ENCODE measurements around the gene TMEM178B.
A peak's percentile ranks its signal among the peaks of the same experiment; 100 is the strongest.

TMEM178B gene

GRCh38 chr7:141220263-141220880, 146.5 kb downstream of the TMEM178B start:
- peak; percentile 10 to 15 for DNase-seq
- TF ChIP-seq GATA1 (IDR thresholded peaks at IDR 0.05; ENCODE audit: low read depth, low read length) (no peak), POLR2A (IDR thresholded peaks at IDR 0.05; ENCODE audit: low read length) (no peak)

DNA sequence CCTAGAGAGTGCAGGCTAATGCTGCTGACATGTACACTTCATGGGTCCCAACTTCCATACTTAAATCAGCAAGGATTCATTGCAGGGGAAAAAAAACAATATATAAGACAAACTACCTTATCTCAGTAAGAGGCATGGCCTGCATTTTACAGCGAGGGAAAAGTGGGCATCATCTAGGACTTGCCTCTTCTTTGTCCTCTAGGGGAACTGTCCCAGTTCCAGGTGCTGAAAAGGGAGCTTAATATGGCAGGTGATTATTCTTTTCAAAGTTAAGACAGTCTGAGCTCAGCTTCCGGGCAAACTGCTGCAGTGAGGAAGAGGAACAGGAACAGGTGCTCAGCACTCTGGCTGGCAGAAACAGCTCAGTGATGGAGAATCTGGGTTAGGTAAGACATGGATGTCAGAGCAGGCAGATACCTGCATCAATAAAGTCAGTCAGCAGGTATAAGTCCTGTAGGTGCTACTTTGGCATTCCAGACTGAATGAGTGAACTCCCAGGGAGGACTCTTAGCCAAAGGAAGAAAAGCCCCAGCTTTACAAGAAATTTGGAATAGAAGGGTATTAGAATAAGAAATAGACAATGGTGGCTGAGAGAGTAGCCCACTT, 147.2 kb downstream of the TMEM178B start:
- no peak for TF ChIP-seq GATA1 (IDR thresholded peaks at IDR 0.05; ENCODE audit: low read depth, low read length)
- DNase-seq: peak in 1 of 2 experiments; percentile 1

DNA sequence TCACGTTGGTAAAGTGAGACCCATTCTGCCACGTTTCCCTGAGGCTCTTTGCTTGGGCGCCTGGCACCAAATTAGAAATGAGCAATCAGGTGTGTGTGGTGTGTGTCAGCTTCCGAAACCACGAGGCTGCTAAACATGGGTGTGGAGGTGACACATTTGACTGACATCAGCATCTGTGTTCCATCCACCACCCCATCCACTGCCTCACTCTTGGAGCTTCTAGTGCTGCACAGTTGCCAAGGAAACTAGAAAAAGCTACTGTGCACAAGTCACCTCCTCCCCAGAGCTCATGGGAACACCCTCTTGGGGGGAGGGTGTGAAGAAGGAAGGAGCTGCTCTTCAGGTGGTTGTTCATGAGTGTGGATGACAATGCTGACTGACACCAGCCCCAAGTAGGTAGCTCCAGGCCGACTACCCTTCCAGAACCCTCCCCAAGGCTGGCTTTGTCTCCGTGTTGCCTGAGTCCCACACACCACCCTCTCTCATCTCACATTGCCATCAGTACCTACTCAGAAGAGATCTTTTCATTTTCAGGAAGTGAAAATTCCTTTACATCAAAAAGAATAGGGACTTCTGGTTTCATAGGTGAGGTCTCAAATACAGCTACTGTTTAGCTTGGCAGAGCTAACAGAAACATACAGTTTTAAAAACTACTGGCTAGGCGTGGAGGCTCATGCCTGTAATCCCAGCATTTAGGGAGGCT, 152.2 kb downstream of the TMEM178B start:
- no peak for DNase-seq
- TF ChIP-seq GATA1 (IDR thresholded peaks at IDR 0.05; ENCODE audit: low read depth, low read length) (no peak), POLR2A (IDR thresholded peaks at IDR 0.05; ENCODE audit: low read length) (no peak)

- DNase-seq: no peak
- TF ChIP-seq GATA1 (IDR thresholded peaks at IDR 0.05; ENCODE audit: low read depth, low read length) (no peak), POLR2A (IDR thresholded peaks at IDR 0.05; ENCODE audit: low read length) (no peak)
Observed at GRCh38 chr7:141227454-141227853, 153.6 kb downstream of the TMEM178B start.

GRCh38 chr7:141228482-141228881, 154.6 kb downstream of the TMEM178B start:
- no peak for TF ChIP-seq GATA1 (IDR thresholded peaks at IDR 0.05; ENCODE audit: low read depth, low read length)
- TF ChIP-seq POLR2A (IDR thresholded peaks at IDR 0.05; ENCODE audit: low read length): no peak
- no peak for DNase-seq

DNA sequence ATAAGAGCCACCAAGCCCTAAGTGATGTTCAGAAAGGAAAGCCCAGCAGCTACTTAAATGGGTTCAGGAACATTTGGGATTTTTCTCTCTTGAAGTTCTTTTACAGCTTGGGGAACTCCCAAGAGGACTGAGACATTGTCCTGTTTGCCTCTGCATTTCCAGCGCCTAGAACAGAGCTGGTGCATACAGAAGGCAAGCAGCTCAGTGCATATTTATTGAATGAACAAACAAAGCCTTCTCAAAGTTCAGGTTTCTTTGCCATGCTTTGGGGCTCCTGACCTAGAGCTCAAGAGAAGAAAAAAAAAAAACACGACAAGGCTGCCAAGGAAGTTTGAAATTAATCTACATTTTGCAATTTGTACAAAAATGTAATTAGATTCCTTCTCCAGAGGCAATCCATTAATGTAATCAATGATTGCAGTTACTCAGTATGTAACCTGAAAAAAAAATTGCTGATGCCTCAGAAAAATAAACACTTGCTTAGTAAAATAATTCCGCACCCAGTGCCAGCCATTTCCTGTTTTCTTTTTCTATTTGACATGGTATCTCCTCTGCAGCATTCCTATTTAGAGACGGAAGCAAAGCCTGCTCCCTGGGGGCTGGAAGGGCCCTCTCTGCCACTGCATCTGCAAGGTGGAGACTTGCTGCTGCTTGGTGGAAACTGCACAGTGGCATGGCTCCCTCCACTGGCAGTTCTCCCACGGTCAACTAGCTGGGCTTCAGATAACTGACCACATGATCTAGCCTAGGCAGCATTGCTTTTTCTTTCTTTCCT, 157.3 kb downstream of the TMEM178B start:
- no peak for DNase-seq
- TF ChIP-seq GATA1 (IDR thresholded peaks at IDR 0.05; ENCODE audit: low read depth, low read length): no peak
- no peak for TF ChIP-seq POLR2A (IDR thresholded peaks at IDR 0.05; ENCODE audit: low read length)

DNA sequence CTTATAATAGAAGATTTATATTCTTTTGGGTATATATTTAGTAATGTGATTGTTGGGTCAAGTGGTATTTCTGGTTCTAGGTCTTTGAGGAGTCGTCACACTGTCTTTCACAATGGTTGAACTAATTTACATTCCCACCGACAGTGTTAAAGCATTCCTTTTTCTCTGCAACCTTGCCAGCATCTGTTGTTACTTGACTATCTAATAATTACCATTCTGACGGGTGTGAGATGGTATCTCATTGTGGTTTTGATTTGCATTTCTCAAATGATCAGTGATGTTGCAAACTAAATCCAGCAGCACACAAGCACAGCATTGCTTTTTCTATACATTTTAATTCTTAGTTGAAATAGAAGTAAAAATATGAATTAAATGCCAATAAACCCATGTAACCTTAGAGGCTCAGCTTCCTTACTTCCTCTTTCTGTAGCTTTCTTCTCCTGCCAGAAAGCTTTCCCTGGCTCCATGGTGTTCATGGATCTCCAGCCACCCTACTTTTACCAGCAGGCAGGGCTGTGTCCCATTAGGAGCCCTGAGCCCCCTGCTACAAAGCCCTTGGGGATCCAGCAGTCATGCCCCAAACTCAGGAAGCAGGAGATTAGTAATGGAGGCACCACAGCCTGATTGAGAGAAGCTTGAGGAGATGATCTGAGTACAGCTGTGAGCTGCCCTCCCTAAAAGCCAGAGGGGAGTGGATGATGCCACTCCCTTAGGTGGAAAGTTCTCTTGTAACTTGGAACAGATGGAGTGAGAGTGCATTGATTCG, 158.6 kb downstream of the TMEM178B start:
- TF ChIP-seq GATA1 (IDR thresholded peaks at IDR 0.05; ENCODE audit: low read depth, low read length) (no peak), POLR2A (IDR thresholded peaks at IDR 0.05; ENCODE audit: low read length) (no peak)
- DNase-seq: no peak

GRCh38 chr7:141234335-141235105, 160.7 kb downstream of the TMEM178B start:
- no peak for DNase-seq
- TF ChIP-seq POLR2A (IDR thresholded peaks at IDR 0.05; ENCODE audit: low read length): no peak
- no peak for TF ChIP-seq GATA1 (IDR thresholded peaks at IDR 0.05; ENCODE audit: low read depth, low read length)

GRCh38 chr7:141235656-141236055, 161.8 kb downstream of the TMEM178B start:
- DNase-seq: no peak
- TF ChIP-seq POLR2A (IDR thresholded peaks at IDR 0.05; ENCODE audit: low read length): no peak

DNA sequence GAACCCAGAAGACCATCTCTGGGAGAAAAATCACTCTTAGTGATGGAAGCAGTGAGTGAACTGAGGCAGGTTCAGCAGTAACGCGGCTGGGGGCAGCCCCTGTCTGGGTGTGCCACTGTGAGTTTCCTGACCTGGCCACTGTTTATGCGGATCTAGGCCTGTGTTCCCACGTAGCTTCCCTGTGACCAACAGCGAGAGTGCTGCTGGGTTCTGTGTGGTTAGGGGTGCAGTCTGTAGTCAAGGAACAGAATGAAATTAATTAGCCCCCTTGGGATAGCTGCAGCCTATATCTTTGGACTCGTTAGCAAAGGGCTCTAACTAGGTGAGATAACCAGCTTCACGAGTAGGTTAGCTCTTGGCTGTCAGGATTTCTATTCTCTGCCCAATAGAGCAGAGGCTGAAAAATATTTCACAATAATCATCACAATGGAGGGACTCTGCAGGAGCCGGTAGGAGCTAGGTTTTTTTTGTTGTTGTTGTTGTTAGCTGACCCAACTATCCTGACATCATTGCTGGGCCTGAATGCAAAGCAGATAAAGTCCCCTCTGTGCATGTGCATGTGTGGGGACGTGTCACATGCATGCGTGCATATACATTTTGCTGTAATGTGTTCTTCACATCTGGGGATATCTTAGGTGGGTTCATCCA, 164.9 kb downstream of the TMEM178B start:
- TF ChIP-seq GATA1 (IDR thresholded peaks at IDR 0.05; ENCODE audit: low read depth, low read length) (no peak), POLR2A (IDR thresholded peaks at IDR 0.05; ENCODE audit: low read length) (no peak)
- DNase-seq: no peak

DNA sequence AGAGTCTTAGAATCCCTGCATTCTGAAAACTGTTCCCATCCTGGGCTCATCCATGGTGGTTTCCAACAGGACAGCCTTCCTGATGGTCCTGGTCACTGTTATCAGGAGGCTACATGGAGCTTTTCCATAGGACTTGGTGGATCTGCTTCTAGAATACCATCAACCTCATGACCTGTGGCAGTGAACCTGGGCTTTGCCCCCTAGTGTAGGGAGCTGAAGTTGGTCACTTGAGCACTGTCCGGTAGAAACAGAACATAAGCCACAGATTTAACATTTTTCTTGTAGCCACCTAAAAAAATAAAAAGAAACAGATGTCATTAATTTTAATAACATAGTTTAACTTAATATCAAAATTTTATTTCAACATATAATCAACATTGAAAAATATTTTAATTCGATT, 165.8 kb downstream of the TMEM178B start:
- no peak for DNase-seq
- no peak for TF ChIP-seq POLR2A (IDR thresholded peaks at IDR 0.05; ENCODE audit: low read length)
- no peak for TF ChIP-seq GATA1 (IDR thresholded peaks at IDR 0.05; ENCODE audit: low read depth, low read length)

DNA sequence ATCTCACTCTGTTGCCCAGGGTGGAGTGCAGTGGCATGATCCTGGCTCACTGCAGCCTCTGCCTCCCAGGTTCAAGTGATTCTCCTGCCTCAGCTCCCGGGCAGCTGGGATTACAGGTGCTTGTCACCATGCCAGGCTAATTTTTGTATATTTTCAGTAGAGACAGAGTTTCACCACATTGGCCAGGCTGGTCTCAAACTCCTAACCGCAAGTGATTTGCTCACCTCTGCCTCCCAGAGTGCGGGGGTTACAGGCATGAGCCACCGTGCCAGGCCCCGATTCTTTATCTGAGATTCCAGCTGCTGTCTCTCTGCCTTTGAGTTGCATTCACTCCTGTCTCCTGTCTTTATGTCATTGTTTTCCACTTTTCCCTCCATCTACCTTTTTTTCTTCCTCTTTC, 168.7 kb downstream of the TMEM178B start:
- TF ChIP-seq POLR2A (IDR thresholded peaks at IDR 0.05; ENCODE audit: low read length) (no peak), GATA1 (IDR thresholded peaks at IDR 0.05; ENCODE audit: low read depth, low read length) (no peak)
- no peak for DNase-seq
